Right forelimb (tissue), 1 donor: ENCODE results near the gene AOPEP.

Experiments used
- DNase-seq: peaks from one replicate; pipeline ENCODE4 v3.0.0-alpha.2; 2018

Gene AOPEP

DNA sequence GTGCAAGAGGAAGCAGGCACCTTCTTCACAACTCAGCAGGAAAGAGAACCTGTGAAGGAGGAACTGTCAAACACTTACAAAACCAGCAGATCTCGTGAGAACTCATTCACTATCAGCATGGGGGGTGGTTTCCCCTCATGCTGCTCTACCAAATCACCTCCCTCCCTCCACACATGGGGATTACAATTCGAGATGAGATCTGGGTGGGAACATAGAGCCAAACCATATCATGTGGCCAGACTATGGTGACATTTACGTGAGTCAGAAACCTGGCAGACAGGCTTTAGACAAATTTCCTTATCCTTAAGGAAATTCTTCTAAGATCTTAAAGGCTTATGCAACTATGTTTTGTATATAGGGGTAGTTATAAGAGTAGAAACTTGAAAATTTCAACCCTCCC lies 8.7 kb upstream of the AOPEP start:
- no peak for DNase-seq

GRCh38 chr9:94718936-94719335 lies 7.6 kb upstream of the AOPEP start:
- no peak for DNase-seq

DNA sequence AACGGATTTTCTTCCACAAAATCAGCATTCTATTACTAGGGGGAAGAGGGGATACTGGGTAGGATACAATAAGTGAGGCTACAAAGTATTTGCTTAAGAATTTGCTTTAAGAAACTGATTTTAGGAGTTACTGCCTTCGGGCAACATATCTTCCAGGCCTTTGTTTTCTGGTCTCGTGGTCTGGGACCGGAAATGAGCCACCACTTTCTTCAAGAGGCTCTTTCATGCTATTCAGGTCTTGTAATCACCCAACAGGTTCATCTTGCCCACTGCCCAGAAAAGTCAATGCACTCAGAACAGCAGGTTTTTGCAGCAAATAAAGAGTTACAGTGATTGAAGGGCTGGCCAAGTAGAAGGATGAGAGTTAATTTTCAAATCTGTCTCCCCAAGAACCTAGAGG lies 6.6 kb upstream of the AOPEP start:
- no peak for DNase-seq

GRCh38 chr9:94720846-94721549 lies 5.5 kb upstream of the AOPEP start:
- no peak for DNase-seq

- no peak for DNase-seq
Observed at GRCh38 chr9:94721754-94722153, 4.7 kb upstream of the AOPEP start.

DNA sequence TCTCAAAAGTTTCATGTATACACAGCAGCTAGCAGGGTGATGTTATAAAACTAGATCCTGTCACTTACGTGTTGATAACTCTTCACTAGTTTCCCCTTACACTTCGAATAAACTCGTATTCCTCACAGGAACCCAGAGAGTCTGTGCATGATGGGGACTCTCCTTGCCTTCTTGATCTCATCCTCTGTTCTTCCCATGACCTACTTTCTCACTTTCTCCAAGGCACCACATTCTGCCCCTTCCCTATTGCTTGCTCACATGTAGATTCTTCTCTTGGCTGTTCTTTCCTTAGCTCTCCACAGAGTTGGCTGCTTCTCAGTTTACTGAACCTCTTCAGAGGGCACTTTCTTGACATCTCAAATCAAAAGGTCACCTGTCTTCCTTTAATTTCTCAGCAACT lies 1.2 kb upstream of the AOPEP start:
- no peak for DNase-seq

- no peak for DNase-seq
Observed at GRCh38 chr9:94728719-94729118, 2.2 kb downstream of the AOPEP start.

GRCh38 chr9:94729199-94729598 lies 2.7 kb downstream of the AOPEP start:
- no peak for DNase-seq

GRCh38 chr9:94734054-94734754 lies 7.7 kb downstream of the AOPEP start:
- DNase-seq, result no peak

- no peak for DNase-seq
Observed at GRCh38 chr9:94736759-94737158, 10.3 kb downstream of the AOPEP start.

GRCh38 chr9:94740145-94740840 lies 13.8 kb downstream of the AOPEP start:
- DNase-seq, result no peak

GRCh38 chr9:94741866-94742265 lies 15.4 kb downstream of the AOPEP start:
- DNase-seq, result no peak

DNA sequence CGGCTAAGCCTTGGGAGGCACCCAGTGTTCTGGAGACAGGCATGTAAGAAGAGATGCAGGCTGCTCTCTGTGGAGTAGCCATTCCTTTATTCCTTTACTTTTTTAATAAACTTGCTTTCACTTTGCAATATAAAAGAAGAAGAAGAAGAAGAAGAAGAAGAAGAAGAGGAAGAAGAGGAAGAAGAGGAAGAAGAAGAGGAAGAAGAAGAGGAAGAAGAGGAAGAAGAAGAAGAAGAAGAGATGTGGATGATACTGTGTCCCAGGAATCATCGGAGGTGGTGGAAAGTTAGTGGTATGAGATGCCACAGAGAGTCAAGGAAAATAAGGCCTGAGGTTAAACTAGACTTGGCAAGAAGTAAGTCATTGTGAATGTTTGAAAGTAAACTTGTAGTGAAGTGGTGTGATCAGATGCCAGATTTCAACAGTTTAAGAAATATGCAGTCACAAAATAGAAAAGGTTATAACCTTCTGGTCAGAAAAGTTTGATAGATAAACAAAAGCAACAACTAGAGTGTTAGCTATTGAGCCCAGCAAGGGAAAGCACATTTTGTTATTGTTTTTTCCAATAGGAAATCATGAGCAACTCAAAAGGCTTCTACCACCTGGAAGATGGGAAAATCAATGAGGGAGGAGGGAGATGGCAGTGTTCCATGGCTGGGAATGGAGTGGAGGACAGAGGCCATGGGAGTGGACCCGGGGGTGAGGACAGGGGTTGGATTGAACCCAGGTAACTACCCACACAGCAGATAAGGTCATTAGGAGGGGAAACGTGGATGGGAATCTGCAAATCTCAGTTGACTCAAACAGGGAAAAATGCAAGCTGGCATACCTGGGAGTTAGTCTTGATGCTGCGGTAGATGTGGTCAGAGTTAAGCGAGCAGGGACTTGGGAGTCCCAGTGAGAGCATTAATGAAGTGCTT lies 16.8 kb downstream of the AOPEP start:
- no peak for DNase-seq

GRCh38 chr9:94745806-94746540 lies 19.5 kb downstream of the AOPEP start:
- no peak for DNase-seq

DNA sequence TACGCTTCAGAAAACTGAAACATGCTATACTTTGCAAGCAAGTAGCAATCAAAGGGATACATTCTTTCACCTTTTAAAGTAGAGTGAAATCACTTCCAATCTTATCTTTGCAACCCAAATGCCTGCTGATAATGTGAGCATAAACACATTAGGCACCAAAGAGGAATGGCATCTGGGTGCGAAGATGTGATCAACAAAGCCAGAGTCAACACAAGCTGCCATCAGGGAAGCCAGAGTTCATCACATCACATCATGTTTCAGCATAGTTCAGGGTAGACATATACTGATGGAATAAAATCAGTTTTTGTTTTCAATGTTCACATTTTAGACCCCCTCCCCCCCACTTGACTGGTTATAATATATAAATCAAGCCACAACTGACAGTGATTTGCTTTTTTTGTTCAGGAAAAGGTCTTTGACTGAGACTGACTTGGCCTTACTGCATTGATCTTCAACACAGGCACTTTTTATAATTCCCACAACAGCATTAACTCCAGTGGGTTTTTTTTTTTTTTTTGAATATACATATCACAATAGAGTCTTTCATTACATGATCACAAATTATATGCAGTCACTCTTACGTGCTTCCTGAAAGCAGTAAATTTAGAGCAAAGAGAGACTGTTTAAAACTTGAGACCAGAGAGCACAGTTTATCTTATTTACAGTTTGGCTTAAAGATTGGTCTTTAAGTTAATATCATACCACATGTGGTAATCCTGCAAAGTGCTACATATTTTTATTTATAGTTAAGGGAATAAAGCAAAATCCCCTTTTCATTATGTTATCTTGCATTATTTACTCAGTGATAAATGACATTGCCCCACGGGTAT lies 20.3 kb downstream of the AOPEP start:
- DNase-seq, result no peak

- no peak for DNase-seq
Observed at GRCh38 chr9:94754976-94755475, 28.5 kb downstream of the AOPEP start.

DNA sequence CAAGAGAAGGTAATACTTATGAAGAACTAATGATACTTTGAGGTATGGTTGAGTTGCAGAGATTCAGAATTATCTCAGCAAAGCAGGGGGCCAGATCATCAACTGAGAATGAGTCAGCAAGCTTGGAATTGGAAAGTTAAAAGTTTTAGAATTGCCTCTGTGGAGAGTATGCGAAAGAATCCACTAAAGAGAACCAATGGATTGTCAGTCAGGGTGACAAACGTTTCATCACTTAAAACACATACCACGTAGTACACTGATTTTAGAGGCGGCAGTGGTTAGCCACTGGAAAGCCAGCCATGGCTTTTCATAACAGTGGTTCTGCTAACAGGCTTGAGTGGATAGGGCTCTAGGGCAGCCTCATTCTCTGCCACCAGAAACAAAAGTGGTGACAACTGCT lies 30.7 kb downstream of the AOPEP start:
- DNase-seq, result no peak

DNA sequence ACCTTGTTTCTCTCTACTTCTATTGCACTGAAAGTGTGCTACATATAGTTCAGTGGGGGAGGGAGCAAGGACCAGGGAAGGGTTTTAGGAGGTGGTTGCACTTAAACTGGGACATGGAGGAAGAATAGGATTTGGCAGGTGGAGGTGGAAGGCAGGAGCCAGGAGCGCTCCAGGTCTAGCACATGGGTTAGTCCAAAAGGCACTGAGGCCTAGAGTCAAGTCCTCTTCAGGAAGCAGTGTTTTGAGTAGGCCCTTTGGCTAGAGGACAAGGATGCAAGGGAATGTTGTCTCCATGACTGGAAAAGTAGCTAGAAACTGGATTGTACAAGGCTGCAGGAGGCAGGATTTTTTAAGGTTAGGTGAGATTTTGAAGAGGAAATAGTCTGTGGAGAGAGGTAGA lies 31.5 kb downstream of the AOPEP start:
- DNase-seq, result no peak

DNA sequence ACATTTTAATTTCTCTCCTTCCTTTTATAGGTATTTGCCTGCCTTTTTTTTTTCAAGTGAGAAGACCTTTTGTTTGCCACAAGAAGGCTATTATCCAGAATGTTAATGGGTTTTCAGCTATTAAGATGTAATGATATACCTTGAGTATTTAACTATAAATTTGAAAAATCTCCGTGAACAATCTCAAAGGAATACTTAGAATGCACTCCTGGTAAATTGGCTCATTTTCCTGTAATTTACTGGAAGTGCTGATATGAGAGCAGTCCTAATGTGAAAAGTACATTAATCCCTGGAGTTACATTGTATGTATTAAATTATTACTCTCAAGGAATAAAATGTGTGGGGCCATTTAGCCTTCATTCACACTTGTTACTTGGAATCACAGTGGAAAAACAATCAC lies 32.4 kb downstream of the AOPEP start:
- no peak for DNase-seq

GRCh38 chr9:94760010-94760409 lies 33.5 kb downstream of the AOPEP start:
- DNase-seq, result no peak

- DNase-seq, result no peak
Observed at GRCh38 chr9:94760660-94761059, 34.2 kb downstream of the AOPEP start.
